NCI-H2196 treated with DMSO at 0.1 percent for 48 hours (cell line): Measurements from ENCODE around the gene ZBTB8OS.
"Not testable (repeated sequence)": the region's sequence is repeated elsewhere in the genome, so short reads cannot be mapped to it uniquely, and the experiment has no call there.

Experiments
- DNase-seq: peaks from one replicate; lab custom pipeline; 2025; ENCODE audit not compliant: unreplicated experiment; lab: John Stamatoyannopoulos, UW

ZBTB8OS gene

GRCh38 chr1:32650752-32651460, 556 bp upstream of the ZBTB8OS start, which contains the start of gene RBBP4:
RBBP4 (plus strand) TSS chr1:32651208; CDS start chr1:32651307, 99 bp downstream.
- peak; percentile 99 for DNase-seq

GRCh38 chr1:32647308-32648134, 2.8 kb downstream of the ZBTB8OS start:
- no peak for DNase-seq

GRCh38 chr1:32644426-32644825, 5.9 kb downstream of the ZBTB8OS start:
- DNase-seq, result no peak

- not testable (repeated sequence) for DNase-seq
Observed at GRCh38 chr1:32642292-32642827, 8.0 kb downstream of the ZBTB8OS start.

GRCh38 chr1:32639489-32640075, 10.8 kb downstream of the ZBTB8OS start:
- DNase-seq, result no peak

- no peak for DNase-seq
Observed at GRCh38 chr1:32636914-32637645, 13.3 kb downstream of the ZBTB8OS start.

GRCh38 chr1:32635508-32636277, 14.7 kb downstream of the ZBTB8OS start:
- DNase-seq, result no peak

- no peak for DNase-seq
Observed at GRCh38 chr1:32632829-32633228, 17.5 kb downstream of the ZBTB8OS start.

GRCh38 chr1:32630173-32630572, 20.2 kb downstream of the ZBTB8OS start:
- DNase-seq, result not testable (repeated sequence)

GRCh38 chr1:32627596-32628162, 22.7 kb downstream of the ZBTB8OS start:
- DNase-seq, result no peak

- DNase-seq, result no peak
Observed at GRCh38 chr1:32626176-32626575, 24.2 kb downstream of the ZBTB8OS start.

GRCh38 chr1:32623775-32624174, 26.6 kb downstream of the ZBTB8OS start:
- no peak for DNase-seq

GRCh38 chr1:32622806-32623681, 27.3 kb downstream of the ZBTB8OS start:
- no peak for DNase-seq

- no peak for DNase-seq
Observed at GRCh38 chr1:32622205-32622604, 28.1 kb downstream of the ZBTB8OS start.

- DNase-seq, result no peak
Observed at GRCh38 chr1:32619701-32620485, 30.5 kb downstream of the ZBTB8OS start.

- DNase-seq, result no peak
Observed at GRCh38 chr1:32618673-32619221, 31.6 kb downstream of the ZBTB8OS start.

GRCh38 chr1:32613472-32613871, 36.9 kb downstream of the ZBTB8OS start:
- DNase-seq, result no peak
